ENCODE measurements around the gene TNFRSF4.

Gene TNFRSF4

DNA sequence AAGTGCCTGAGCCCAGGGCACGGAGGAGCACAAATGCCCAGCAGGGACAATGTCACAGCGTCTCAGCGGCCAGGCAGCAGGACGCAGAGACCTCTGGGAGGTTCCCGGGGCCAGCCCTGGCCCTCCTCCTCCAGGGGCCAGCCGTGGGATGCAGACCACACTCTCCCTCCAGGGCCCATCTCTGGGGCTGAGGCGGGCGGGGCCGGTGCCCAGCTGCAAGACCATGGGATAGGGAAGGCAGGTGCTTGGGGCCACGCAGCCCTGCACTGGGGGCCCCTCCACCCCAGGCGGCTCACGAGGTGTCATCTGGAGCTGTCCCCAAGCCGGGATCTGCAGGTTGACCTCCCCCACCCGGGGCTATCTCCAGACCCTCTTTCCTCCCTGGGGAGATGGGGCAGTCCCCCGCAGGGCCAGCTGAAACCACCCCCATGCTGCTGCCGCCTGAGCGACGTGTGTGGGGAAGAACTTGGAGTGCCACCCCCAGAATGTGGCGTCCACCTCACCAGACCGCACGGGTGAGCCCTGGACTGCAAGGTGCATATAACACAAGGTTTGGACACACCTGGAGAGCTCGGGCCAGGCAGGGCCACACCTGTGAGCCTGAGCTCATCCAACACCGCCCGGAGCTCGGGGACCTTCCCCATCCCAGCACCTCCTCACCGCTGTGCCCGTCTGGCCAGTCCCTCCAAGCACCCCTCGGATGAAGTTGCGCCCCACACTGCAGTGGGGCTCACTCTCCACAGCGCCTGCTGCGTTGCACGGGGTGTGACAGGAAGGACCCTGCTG lies 44.3 kb downstream of the TNFRSF4 start:
- DNase-seq (ENCODE audit: low read depth in 2 of 2) = no peak

DNA sequence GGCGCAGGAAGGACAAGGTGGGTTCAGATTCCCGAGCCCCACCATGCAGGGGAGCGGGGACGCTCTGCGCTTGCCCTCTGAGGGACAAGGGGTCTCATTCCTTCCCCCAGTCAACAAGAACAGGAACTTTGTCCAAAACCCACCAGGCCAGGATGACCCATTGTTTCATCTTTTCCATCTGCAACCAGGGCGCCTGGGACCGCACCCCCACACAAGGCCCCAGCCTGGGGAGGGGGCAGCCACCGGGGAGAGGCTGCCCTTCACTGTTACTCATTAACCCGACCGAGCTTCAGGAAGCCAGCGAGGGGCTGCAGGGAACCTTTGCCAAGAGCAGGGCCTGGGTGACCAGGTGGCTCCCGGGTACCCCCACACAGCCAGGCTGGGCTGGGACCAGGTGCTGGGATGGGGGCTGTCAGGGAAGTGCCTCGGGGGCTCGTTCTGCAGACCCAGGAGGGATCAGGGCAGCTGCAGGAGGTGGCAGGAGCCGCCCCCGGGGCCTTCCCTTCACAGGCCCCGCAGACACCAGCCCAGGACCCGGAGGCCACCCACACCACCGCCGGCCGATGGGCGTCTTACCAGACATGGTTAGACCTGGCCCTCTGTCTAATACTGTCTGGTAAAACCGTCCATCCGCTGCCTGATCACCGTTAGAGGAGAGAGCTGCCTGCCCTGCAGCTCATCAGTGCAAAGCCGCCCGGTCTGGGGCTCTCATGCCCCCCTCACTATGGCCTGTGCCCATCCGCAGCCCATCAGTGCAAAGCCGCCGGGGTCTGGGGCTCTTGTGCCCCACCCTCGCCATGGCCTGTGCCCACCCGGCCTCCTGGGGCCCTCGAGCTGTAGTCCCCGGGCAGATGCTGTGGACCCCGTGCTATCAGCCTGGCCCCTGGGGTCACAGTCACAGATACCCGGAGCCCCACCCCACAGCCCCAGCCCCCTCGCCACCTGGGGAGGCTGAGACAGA lies 45.2 kb downstream of the TNFRSF4 start:
- DNase-seq (ENCODE audit: low read depth in 2 of 2) = no peak

DNA sequence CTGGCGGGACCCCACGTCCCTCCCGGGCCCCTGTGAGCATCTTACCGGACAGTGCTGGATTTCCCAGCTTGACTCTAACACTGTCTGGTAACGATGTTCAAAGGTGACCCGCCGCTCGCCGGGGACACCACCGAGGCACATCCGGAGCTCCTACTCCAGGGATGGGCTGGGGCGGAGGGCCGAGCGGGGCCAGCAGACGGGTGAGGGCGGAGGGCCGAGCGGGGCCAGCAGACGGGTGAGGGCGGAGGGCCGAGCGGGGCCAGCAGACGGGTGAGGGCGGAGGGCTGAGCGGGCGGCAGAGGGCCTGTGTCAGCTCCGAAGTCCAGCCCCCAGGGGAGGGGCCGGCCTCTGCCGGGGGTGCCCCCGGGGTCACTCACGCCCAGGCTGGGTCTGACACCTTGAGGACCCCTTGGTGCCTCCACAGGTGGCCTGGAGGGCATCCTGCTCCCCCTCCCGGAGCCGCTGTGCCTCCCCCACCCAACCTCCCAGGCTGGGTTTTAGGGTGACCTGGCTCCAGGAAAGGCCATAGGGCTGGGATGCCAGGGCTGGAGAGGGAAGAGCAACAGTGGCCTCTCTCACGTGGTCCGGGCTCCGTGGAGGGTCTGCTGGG lies 46.0 kb downstream of the TNFRSF4 start:
- no peak for DNase-seq (ENCODE audit: low read depth in 2 of 2)

DNA sequence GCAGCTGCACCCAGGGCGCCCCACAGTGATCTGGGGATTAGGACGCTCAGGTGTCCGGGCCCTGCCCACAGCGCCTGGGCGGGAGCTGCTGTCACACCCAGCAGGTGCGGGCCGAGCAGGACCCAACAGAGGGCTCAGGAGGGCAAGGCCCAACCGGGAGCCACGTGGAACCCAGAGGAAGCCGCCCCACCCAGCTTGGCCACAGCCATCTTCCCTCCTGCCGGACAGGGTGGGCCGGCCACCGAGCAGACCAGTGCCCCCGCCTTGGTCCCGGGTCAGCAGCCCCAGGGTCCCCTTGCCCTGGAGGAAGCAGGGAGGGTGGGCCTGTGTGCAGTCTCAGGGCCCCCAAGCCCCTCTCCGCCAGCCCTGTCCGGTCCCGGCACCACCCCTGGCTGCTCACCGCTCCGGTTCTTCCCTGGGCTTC lies 46.5 kb downstream of the TNFRSF4 start:
- no peak for DNase-seq (ENCODE audit: low read depth in 2 of 2)

DNA sequence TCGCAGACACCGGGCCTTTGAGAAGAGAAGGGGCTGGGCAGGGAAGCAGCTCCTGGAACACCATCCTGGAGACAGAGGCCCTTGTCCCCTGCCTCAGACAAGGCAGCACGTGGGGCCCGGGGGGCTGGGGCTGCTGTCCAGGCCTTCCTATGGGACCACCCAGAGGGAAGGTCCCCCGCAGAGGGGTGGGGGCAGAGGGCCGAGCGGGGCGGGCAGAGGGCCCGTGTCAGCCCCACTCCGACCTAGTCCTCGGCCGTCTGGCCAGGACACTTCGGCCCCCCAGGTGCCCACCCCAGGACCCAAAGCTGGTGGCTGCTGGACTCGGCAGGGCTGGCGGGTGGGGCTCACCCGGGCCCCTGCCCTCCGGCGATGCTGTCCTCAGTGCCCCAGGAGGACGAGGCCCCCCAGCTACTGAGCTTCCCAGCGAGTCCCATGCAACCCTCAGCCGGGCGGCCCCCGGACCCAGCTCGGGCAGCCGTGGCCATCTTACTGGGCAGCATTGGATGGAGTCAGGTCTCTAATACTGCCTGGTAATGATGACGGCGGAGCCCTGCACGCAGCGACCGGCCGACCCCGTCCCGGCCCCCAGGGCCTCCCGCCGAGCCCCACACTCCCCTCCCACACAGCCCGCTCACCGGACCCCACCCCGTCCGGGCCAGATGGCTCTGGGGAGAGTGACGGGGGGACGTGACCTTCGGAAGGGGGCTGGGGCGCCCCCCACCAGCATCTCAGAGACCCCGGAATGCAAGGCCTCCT lies 47.1 kb downstream of the TNFRSF4 start:
- no peak for DNase-seq (ENCODE audit: low read depth in 2 of 2)

DNA sequence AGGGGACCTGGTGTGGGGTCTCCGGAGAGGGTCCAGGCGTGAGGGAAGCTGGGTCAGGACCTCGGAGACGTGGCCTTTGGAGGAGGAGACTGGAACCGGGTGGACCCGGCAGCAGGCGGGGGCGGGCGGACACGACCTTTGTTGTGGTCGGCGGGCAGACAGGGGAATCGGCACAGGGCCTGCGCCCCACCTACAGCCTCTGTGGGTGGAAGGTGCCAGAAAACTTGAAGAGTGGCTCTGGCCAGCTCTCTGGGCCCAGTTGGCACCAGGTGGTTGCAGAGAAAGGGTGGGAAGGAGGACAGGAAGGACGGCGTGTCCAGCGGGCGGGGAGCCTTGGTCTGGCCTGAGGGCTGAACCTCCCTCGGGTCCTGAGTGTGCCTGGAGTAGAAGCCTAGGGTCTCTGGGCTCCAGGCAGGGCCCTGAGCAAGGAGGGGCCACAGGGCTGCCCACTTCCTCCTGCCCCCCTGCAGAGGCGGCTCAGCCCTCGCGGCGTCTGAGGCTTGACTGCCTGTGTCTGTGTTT lies 48.0 kb downstream of the TNFRSF4 start:
- no peak for DNase-seq (ENCODE audit: low read depth in 2 of 2)

DNA sequence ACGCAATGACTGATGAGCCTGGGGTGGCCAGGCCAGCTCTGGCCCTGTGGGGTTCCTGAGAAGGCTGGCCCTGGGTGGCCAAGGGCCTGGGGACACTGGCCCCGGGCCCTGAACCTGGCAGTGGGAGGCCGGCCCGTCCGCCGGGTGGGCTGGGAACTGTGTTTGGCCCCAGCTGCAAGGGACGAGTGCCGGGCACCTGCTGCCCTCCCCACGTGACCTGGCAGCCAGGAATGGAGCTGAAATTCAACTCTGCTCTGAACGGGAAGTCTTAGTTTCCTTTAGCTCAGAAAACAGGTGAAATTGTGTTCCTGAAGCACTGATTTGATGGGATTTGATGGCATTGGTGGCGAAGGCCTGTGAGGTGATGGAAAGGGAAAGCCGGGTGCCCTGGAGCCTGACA lies 48.5 kb downstream of the TNFRSF4 start:
- DNase-seq (ENCODE audit: low read depth in 2 of 2) = no peak

DNA sequence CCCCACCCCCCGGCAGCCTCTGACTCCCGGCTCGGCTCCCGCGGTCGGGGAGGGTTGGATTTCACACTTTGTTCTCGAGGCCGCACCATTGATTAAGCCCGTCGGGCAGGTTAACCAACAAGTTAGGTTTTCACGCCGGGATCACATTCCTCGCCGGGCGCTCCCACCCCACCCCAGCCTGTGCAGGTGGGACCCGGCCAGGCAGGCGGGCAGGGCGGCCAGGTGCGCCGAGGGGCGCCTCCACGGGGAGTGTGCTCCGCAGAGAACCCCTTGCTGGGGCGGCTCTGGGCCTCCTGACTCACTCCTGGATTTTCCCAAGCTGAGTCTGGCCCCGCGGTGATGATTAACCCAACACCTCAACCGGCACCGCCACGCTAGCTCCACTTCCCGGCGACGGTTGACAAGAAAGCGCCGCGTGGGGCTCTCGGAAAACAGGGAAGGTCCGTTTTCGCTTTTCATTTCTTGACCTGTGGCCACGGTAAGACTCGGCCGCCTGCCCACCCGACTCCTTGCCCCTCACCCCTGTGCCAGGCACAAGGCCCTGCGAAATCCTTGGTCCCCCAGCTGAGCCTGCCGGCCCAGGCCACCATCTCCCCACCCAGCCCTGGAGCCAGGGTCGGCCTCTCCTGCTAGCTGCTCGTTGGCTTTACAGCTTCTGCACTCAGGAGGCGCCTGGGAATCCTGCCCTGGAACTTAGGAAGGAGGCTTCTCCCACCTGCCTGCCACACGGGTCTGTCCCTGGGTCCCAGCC lies 49.1 kb downstream of the TNFRSF4 start:
- DNase-seq (ENCODE audit: low read depth in 2 of 2) = no peak

DNA sequence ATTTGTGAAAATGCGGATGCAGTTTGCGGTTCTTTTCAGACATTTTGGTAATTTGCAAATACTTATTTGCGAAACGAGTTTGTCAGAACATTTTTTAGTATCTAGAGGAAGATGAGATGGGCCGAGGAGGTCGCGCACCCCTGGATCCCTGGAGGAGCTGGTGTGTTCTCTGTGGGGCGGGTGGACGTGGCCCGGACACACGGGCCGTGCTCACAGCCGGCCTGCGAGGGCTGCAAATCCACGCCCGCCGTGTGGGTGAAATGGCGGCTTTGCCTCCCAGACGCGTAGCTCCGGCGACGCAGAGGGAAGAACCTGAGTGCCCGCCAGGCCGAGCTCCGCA lies 49.6 kb downstream of the TNFRSF4 start:
- no peak for DNase-seq (ENCODE audit: low read depth in 2 of 2)

DNA sequence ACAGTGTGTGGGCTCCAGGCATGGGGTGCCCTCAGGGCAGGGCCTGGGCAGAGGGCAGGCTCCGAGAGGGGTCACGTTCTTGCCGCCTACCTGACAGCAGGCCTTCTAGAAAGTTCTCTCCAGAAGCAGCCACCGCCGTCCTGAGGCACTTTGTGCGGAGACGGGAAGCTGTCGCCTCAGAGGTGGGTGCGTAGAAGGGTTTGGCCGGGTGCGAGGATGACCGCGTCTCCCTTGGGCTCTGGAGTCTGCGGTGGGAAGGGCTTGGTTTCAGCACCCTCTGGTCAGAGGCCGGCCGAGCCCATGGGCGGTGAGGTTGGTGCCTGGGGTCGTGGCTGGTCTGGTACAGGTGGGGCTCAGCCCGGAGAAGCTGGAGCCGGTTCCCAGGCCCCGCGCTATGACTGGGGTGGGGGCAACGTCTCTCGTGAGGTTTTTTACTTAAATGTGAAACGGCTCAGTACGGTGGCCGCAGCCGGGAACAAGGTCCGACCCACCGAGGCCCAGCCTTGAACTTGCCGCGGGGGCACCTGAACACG lies 50.3 kb downstream of the TNFRSF4 start:
- DNase-seq (ENCODE audit: low read depth in 2 of 2) = no peak

DNA sequence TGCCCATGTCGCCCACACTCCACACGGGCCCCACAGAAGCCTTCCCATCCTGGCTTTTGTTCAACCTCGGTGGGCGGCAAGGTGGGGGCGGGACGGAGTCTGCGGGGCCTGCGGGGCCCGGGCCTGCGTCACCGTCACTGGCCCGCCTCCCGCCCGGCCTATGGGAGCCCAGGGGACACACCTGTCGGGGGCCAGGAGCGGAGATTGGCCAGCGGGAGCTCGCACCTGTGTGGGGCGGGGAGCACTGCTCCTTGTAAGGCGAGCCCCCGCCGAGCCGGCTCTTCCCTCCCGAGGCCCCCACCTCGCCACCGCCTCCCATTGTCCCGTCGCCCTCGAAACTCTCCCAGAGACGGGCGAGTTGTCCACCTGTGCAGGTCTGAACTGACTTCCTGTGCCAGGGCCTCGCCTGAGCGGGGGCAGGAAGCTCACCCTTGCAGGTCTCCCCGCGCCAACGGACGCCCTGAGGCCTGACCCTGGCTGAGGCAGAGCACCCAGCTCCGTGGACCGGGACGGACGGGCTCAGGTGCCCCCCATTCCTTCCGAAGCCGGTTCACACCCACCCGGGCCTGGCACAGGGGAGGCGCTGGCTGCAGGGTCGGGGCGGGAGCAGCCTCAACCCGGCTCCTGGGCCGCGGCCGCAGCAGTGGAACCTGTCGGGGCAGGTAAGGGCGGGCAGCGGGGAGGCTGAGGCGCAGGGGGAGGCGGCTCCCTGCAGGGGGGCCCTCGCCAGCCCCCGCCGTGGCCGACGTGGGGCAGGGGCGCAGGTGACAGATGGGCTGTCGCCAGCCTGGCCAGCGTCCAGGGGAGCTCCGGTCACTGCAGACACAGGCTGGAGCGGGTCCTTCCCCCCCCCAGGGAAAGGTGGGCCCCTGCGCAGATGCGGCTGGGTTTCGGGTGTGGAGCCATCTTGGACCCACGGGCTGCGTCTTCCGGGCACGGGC lies 51.1 kb downstream of the TNFRSF4 start:
- no peak for DNase-seq (ENCODE audit: low read depth in 2 of 2)

DNA sequence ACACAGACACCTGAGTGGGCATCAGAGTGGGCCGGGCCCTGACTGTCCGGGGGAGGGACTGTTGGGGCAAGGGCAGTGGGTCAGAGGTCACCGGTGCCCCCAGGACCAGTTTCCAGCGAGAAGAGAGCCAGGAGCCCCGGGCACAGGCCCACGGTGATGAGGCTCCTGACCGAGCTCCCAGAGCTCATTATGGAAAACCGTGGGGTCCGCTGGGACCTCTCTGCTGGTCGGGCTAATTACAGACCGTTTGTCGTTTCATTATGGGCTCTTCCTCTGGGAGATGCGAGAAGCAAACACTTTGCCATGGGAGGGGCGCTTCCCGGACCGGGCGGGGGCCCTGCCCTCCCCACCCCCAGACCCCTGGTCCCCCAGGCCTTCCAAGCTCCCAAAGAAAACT lies 52.3 kb downstream of the TNFRSF4 start:
- no peak for DNase-seq (ENCODE audit: low read depth in 2 of 2)

All from activated CD8-positive, alpha-beta memory T cell treated with anti-CD3 and anti-CD28 coated beads for 4 hours (primary cell).